HG02970 (cell line): ENCODE results near the gene LEO1.
A peak's percentile ranks its signal among the peaks of the same experiment; 100 is the strongest.

Experiments
- ATAC-seq: cut with Tn5 transposase; IDR thresholded peaks from one replicate; pipeline ENCODE4 v1.9.1; 2021; ENCODE audit warnings: mild to moderate bottlenecking, moderate library complexity, moderate number of reproducible peaks; ENCODE audit not compliant: unreplicated experiment, low FRiP score

The LEO1 gene

DNA sequence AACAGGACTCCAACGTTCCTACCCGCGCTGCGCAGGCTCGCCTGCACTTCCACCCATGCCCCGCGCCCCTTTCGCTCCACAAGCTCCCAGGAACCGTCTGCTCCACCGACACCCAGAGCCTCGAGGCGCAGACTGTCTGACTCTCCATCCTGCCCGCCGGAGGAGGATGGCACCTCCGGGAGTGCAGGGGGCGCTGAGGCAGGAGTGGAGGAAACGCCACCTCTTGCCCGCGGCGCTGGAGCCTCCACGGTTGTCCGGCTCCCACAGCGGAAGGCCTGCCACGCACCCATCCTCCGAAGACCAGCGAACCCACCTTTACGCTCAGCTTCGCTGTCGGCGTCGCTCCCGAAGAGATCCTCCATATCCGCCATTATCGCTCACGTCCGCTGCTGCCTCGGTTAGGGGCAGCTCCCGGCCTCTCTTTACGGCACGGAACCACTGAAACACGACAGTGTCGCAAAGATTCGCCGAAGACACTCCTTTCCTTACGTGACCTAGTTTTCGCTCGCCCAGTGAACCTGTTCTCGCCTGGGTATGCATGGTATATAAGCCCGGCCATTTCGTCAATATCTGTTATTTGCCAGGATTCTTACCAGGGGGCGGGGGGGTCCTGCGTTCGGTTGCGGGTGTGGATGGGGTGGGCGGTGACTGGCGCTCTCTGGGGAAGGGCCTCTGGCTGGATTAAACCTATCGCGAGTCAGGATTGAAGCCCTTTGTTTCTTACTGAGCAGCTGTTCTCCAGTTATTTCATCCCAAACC, at the start of gene LEO1:
TSS of gene LEO1 (minus strand) at position 404 of the 759 bp plus-strand sequence. CDS start at position 371, 33 bp downstream.
- ATAC-seq, result peak; percentile 82

DNA sequence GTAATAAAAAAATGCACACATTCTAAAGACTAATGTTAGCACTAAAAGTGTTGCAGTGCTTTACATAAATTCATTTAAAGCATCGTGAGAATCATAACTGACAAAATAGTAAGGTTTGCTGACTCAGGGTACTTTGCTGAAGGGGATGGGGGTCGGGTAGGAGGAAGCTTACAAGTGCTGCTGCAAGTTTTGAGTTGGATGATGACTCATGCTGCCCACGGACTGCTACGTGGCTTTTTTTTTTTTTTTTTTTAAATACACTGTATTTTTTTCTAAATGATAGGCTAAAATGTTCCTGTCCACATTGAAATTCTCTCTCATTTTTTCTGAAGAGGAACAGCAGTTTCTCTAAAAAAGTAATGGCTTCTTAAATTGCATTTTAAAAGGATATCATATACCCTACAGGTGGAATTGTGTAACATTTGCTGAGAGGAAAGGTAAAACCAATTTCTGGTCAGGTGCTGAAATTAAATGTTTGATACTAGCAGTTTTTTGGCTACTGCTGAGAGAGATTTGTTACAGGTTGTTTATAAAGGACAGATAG, 49.6 kb upstream of the LEO1 start:
- no peak for ATAC-seq

DNA sequence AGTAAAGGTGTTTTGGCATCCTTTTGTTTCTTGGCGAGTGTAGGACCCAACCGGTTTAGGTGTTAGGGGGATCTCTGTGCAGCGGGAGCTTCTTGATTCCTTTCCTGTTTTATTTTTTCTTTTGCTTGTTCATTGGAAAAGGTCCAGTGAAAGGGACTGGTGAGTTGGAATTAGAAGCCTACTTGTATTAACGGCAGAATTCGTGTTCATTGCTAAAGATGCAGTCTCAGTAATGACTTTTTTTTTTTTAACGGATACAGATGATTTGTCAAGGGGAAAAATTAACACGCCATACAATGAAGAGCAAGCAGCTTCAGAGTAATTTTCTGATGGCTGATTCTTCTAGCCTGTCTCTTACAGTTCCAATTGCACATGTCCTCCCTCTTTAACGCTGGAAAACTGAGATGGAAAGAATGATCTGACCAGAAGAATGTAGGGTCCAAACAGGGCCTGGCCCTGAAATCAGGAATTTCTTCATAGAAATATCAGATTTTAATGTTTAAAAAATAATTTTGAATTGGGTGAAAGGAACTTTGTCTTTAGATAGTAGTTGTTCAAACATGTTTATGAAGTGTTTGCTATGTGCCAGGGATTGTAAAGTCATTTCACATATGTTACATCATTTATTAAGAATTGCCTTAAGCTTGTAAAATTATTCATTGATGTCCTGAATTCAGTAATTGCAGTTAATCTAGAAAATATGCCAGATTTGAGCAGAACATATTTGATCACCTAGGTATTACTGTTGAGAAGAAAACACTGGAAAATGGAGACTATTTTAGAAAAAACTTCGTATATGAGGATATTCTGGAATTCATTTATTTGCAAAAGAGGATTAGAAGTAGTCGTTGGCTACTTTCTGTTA, 48.9 kb upstream of the LEO1 start:
- ATAC-seq, result no peak

DNA sequence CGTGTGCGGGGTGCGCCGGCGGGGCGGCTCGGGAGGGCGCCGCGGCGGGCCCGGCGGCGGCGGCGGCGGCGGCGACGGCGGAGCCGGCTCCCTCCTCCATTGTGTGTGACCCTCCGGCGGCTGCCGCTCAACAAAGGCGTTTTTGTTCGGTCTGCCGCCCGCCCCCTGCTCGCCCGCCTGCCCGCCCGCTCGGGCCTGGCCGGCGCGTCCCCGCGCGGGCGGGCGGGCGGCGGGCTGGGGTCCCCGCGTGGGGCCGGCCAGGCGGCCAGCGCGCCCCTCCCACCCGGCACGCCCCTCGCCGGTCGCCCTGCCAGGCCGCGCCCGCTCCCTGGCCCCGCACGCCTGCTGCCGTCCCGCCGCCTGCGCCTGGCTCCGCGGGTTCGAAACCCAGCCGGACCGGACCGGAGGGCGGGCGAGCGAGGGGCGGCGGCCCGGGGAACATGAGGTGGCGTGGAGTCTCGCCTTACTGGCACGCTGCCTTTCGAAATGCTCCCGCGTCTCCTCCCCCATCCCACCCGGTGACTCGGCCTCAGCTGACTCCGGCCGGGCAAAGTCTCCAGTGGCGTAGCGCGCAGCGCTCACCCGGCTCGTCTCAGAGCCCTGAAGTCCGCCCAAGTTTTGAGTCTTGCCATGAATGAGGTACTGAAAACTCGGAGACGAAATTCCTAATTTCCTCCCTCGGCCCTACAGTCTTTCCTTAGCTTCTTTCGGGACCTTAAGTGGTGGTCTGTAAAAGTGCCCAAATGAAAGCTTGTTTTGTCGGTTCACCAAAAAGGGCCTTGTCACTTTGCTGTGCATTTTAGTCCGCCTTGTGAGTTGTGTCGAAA, 48.0 kb upstream of the LEO1 start:
- peak; percentile 43 for ATAC-seq

DNA sequence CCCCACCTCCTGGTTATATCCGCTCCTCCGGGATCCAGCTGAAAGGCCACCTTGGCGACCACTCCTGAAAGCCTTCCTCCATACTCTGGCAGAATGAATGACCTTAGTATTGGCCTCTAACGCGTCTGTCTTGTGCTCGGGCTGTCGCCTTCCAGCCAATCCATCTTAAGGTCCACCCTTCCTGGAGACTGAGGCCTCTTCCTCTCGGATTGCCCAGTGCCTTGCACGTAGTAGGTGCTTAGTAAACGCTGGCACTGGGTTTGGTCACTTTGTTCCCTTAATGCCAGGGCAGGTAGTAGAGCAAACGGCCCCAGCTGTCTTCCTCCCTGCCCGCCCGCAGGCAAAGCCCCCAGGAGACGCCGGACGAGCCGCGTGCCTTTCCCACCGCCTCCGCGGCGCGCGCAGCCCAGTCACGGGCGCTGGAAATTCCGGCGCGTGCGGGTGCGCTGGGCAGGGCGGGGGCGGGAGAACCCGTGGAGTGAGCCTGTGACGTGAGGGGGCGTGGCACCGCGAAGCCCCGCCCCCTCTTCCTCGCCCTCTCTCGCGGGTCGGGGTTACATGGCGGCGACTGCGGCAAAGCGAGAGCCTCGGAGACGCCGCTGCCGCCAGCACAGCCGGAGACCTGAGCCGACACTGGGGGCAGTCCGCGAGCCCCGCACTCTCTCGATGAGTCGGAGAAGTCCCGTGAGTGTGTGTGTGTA, 47.3 kb upstream of the LEO1 start, which contains the start of gene MAPK6:
TSS of gene MAPK6 (plus strand) at position 527 of the 701 bp plus-strand sequence. CDS start 27,242 bp downstream, outside the sequence.
- ATAC-seq, result peak; percentile 82

DNA sequence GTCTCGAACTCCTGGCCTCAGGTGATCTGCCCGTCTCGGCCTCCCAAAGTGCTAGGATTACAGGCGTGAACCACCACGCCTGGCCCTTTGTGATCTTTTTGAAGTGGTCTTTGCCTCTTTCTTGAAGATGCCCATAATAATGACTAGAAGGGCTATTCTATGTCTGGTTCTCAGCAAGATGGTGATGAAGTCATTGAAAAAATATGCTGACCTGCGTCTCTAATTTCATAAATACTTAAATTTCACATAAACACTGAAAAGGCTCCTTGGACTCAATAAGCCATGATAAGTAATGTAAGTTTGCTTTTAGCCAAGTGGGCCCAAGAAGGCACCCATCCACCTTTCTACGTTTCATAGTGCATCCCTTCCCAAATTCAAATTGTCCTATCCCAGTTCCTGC, 46.7 kb upstream of the LEO1 start:
- no peak for ATAC-seq

DNA sequence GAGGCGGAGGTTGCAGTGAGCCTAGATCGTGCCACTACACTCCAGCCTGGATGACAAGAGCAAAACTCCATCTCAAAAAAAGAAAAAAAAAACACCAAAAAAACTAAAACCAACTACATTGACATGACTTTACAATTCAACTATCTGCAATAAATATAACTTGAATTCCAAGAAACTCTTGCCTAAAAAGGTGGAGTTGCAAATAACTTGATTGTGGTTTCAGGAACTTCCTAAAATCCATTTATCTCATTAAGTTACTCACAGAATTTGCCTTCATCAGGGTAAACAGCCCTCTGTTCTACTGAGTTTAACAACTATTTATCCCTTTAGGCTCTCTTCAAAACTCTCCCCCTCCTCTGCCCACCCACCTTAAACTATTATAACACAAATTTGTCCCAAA, 44.7 kb upstream of the LEO1 start:
- no peak for ATAC-seq

DNA sequence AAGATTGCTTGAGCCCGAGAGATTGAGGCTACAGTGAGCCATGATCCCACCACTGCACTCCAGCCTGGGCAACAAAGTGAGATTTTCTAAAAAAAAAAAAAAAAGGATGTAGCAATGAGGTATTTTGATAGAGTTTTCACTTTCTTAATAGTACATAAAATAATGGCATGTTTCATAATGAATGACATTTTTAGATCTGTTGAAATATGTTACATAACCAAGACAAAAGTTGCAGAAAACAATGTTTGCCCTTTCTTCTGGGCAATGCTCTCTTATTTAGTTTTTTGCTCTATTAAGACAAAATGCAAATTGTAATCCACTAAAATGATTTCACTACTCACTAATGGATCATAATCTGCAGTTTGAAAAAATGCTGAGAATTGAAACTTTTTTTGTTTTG, 43.0 kb upstream of the LEO1 start:
- ATAC-seq, result no peak

DNA sequence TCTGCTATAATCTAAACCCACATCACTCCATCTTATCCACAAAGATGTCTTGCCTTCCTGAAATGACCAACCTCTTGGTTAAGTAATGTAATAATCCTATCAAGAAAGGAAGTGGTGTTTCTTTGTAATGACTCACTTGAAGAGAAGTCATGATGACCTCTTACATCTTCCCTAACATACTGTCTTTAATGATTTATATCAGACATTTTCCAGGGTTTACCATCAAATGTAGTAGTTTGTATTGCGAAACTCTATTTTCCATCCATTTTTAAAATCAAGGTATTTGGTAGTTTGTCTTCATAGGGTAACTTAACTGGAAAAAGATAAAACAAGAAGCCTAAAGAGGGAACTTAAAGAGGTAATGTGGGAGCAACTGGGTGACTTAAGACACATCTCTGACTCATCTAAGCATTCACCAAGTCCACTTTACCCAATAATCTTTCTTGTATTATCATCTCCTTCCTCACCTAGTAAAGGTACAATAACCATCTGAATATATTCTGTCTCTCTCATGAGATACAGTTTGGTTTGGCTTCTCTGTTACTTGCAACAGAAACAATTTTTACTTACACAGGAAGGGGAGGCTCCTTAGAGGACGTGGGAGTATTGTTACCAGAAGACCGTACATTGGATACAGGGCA, 41.7 kb upstream of the LEO1 start:
- ATAC-seq, result no peak

DNA sequence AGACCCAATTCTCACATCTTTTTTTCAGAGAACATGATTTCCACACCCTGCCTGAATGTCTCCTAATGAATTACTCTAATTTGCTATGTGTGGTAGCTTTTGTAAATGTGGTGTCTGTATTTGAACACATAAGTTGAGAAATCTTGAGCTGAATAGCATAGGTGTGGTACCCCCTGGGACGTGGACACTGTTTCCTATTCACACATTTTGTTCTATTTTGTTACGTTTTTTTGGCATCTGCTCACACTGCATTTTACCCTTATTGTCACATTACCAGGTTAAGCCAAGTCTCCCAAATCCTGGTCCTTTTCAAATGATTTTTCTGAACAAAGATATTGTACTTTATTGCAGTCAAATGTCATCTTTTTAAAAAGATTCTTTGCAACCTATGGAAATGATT, 40.6 kb upstream of the LEO1 start:
- no peak for ATAC-seq

DNA sequence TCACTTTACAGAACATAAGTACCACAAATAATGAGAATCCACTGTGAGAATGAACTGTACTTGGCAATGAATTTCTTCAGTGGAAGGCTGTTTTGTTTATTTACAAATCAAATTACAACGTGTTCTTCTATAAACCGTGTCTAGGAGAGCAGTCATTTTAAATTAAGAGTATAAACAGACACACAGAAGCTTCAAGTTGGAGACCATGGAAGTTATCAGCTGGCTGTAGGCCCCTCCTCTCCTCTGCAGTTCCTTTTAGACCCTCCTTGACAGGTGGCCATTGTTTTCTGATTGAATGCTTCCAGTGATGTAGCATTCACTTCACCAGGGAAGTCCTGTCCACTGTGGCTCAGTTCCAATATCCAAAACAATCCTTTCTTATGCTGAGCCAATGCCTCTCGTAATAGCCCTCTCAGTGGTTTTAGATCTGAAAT, 40.1 kb upstream of the LEO1 start:
- ATAC-seq, result no peak

DNA sequence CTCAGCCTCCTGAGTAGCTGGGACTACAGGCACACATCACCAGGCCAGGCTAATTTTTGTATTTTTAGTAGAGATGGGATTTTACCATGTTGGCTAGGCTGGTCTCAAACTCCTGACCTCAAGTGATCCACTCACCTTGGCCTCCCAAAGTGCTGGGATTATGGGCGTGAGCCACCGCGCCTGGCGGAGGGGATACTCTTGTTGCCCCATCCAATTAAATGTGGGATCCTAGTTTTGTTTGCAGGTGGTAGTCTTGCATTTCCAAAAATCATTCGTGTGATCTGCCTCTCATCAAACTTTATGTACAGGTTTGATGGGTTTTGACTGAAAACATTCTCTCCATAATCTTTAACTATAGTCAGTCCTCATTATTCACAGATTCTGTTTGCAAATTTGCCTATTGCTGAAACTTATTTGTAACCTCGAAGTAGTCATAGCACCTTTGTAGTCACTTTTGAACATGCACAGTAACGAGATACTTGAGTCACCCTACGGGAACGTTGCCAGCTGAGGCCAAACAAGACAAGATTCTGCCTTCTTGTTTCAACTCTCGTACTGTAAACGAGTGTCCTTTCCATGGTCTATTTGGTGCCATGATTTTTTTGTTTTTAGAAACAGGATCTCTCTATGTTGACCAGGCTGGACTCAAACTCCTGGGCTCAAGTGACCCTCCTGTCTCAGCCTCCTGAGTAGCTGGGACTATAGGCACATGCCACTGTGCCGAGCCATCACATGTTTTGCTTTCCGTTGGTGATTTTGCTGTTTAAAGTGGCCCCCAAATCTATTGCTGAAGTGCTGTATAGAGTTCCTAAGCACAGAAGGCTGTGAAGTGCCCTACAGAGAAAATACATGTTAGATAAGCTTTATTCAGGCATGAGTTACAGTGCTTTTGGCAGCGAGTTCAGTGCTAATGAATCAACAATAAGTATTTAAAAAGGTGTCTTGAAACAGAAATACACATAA, 39.3 kb upstream of the LEO1 start:
- ATAC-seq, result no peak

DNA sequence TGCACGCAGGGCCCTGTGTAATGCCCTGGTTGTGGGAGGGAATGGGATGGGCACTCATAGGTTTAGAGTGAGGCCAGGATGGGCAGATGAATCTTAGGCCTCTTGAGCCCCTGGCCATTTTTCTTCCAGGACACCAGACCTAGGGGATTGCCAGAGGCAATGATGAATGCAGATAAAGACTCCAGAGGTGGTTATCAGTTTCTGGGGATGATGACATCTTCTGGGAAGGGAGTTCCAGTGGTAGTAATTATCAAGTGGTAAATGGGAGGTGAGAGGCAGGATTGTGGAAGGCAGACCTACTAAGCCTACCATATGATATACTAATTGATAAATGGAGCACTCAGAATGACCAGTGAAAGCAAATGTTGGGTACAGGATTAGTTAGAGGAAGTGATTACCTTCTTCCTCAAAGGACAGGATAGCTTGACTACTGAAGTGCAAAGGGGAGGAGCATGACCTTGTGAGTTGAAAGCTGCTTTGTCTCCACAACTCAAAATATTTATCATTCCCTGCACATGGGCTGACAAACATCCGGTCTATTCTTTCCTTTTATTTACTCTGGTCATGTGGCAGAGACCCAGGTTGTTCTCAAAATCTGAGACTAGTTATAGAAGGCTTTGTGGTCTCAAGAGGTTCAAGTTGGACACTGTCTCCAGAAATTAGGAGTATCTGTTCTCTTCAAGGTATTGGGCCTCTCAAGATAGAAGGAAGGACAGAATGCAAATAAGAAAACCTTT, 37.3 kb upstream of the LEO1 start:
- no peak for ATAC-seq

DNA sequence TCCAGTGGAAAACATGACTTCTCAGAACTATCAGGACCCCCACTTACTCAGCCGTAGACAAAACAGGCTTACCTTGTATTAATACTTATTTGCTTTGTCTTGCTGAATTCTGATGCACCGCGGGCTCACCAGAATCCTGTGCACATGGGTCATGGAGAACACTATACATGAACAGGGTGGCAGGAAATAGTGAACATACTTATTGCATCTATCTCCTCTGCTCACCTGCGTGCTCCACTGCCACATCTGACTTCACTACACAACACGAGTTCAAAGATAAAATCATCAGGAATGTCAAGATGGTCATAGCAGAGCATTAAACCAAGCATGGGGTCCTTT, 36.8 kb upstream of the LEO1 start:
- no peak for ATAC-seq

DNA sequence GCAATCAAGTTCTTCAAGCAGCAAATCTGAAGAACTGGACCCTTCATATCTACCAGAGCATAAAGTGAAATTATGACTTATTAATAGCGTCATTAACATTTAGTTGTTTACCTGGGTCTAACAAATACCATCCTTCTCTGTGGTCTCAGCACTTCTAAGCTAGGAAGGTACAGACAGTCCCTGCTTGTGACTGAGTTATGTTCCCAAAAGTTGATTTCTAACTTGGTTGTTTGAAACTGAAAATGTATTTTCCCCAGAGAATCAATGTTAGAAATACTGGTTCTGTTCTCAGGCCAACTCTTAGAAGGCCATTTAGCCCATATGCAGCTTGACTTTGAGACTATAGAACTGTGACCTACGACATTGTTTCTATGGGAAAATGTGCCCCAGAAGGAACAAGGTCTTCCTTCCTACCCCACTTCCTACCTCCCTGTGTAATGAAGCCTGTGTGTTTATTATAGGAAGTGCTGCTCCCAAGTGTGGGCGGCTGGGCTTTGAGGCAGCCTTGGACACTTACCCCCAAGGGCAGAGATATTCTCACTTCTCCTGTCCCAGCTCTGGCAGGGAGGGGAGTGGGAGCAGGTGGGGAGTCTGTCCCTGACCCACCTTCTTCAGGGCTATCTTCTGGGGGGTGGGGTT, 35.2 kb upstream of the LEO1 start:
- ATAC-seq, result peak; percentile 42

DNA sequence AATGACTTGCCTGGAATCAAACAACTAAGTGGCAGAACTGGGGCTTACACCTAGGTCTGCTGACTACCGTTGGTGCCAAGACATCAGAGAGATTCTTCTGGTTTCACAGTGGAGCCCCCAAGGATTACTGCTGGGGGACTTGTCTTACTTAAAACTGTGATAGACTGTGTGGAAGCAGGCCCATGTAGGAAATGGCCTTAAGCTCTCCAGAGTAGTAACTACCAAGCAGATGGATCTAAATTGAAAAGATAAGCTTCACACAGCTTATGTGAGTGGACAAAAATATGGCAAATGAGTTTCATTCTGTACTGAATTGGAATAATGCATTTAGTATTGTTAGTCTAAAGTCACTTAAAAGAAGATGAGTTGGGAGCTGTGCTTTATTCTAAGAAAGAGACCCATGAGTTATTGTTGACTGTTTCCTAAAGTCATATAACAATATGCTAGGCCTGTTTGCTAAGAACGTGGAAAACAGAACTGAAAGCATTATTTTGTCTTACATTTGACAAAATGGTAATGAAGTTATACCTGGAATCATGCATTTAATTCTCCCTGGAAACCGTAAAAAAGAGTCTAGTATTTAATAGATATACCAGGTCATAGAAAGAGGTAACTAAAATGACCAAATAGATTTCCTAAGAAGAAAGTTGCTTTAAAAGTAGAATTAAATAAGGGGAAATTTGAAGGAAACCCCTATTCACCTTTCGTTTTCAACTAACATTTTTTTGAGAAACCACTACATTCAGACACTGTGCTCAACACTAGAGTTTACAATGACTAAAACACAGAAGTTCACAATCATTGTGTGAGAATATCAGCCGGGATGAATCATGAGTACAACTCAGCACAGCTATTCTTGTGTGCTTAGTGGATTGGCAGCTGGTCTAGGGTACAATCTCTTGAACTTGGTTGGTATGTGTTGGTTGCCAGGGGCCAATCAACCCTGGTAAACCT, 34.4 kb upstream of the LEO1 start:
- ATAC-seq, result peak; percentile 62
